B cell (primary cell): ENCODE data around the gene FGFR1OP2. TPM values are rescaled to one million over a fixed set of nuclear protein-coding genes. Genes with fewer than 3 reads are reported as not detected.

ENCODE experiments used
- ATAC-seq: fragments of 200-7000 bp; cut with Tn5 transposase; one replicate; pipeline ENCODE4 v1.10.0; 2021; ENCODE audit warnings: low read depth, mild to moderate bottlenecking, moderate number of reproducible peaks, moderate library complexity
- CTCF ChIA-PET: fragments of 350-600 bp; sonication (Branson Sonifier 250); formaldehyde crosslinking; loops from one replicate; lab custom pipeline; 2021; ENCODE audit warnings: antibody characterized with exemption, inconsistent platforms; lab: Charles Lee
- POLR2A ChIA-PET: fragments of 350-600 bp; sonication (Branson Sonifier 250); formaldehyde crosslinking; loops from one replicate; lab custom pipeline; 2021; ENCODE audit warnings: antibody characterized with exemption; lab: Charles Lee
- DNase-seq: peaks from one replicate; pipeline ENCODE4 v3.0.0; 2013
- H2AFZ ChIP-seq: 2 replicates; pipeline ENCODE4 v1.6.1; 2012; ENCODE audit warnings: mild to moderate bottlenecking, low read depth, low read length; ENCODE audit not compliant: insufficient read depth, poor library complexity, severe bottlenecking
- H3K27ac ChIP-seq, 2 donors: 1 replicate in 1 of 2; 2 replicates in 1 of 2; pipeline ENCODE4 v1.5.1; 2012 to 2013; ENCODE audit warnings: low read length in 2 of 2, mild to moderate bottlenecking in 2 of 2, moderate library complexity in 1 of 2
- H3K27me3 ChIP-seq, 4 experiments: fragments of 200-600 bp in 1 of 4; sonication (generic) in 1 of 4; replicated peaks in 1 of 4; 1 replicate in 2 of 4; 2 replicates in 2 of 4; pipeline versions ENCODE4 v1.6.1 to v1.7.0; 2013 to 2016; ENCODE audit warnings: low read length in 3 of 4, mild to moderate bottlenecking in 2 of 4, mixed read lengths in 1 of 4, moderate library complexity in 1 of 4; ENCODE audit not compliant: insufficient read depth in 4 of 4, control insufficient read depth in 3 of 4; ENCODE audit errors: control extremely low read depth in 1 of 4
- H3K36me3 ChIP-seq, 2 experiments: replicated peaks in 1 of 2; 1 replicate in 1 of 2; 2 replicates in 1 of 2; pipeline versions ENCODE4 v1.6.1 to v1.7.1; 2013; ENCODE audit warnings: low read length in 1 of 2; ENCODE audit not compliant: insufficient read depth in 2 of 2, control insufficient read depth in 1 of 2; ENCODE audit errors: control extremely low read depth in 1 of 2, extremely low read depth in 1 of 2
- H3K4me1 ChIP-seq, 2 donors: fragments of 200-600 bp in 1 of 2; sonication (generic) in 1 of 2; 1 replicate in 1 of 2; 2 replicates in 1 of 2; pipeline versions ENCODE4 v1.5.1 to v1.6.1; 2013 to 2017; ENCODE audit warnings: low read length in 2 of 2; ENCODE audit not compliant: control insufficient read depth in 2 of 2, insufficient read depth in 2 of 2
- H3K4me2 ChIP-seq: replicated peaks from 2 replicates; pipeline ENCODE3; 2012; ENCODE audit warnings: mild to moderate bottlenecking, low read depth, low read length; ENCODE audit not compliant: poor library complexity, severe bottlenecking
- H3K4me3 ChIP-seq, 5 experiments: fragments of 200-600 bp in 1 of 5; sonication (generic) in 1 of 5; 1 replicate in 3 of 5; 2 replicates in 2 of 5; pipeline versions ENCODE4 v1.5.1 to v1.7.0; 2011 to 2016; ENCODE audit warnings: low read length in 4 of 5, mild to moderate bottlenecking in 4 of 5, low read depth in 2 of 5, control low read depth in 1 of 5, moderate library complexity in 1 of 5; ENCODE audit not compliant: insufficient read depth in 1 of 5; ENCODE audit errors: control extremely low read depth in 1 of 5, extremely low read depth in 1 of 5
- H3K79me2 ChIP-seq: fragments of 200-600 bp; sonication (generic); one replicate; pipeline ENCODE4 v1.6.0; 2016; ENCODE audit warnings: low read length; ENCODE audit not compliant: control insufficient read depth, insufficient read depth
- H3K9ac ChIP-seq: fragments of 200-600 bp; sonication (generic); 2 replicates; pipeline ENCODE4 v1.6.1; 2017; ENCODE audit warnings: mild to moderate bottlenecking, low read length, moderate library complexity
- H3K9me3 ChIP-seq, 3 donors: one replicate each; pipeline versions ENCODE4 v1.6.1 to v1.7.1; 2013; ENCODE audit warnings: low read length in 2 of 3; ENCODE audit not compliant: control insufficient read depth in 2 of 3, insufficient read depth in 1 of 3; ENCODE audit errors: control extremely low read depth in 1 of 3
- H4K20me1 ChIP-seq: 2 replicates; pipeline ENCODE4 v1.6.0; 2012; ENCODE audit warnings: mild to moderate bottlenecking, low read length; ENCODE audit not compliant: insufficient read depth, control insufficient read depth, poor library complexity, severe bottlenecking
- H3K27ac Mint-ChIP-seq: one replicate; pipeline ENCODE4 v1.8.0; 2021; ENCODE audit warnings: mixed read lengths
- H3K27me3 Mint-ChIP-seq: one replicate; pipeline ENCODE4 v1.8.0; 2021; ENCODE audit warnings: mixed read lengths
- H3K4me1 Mint-ChIP-seq: one replicate; pipeline ENCODE4 v1.8.0; 2021; ENCODE audit warnings: mixed read lengths
- H3K4me3 Mint-ChIP-seq: one replicate; pipeline ENCODE4 v1.8.0; 2021; ENCODE audit warnings: mixed read lengths
- H3K9me3 Mint-ChIP-seq: one replicate; pipeline ENCODE4 v1.8.0; 2022; ENCODE audit warnings: mixed read lengths; ENCODE audit not compliant: insufficient read depth
- CTCF ChIP-seq: fragments of 200-600 bp; IDR thresholded peaks from one replicate; pipeline ENCODE4 v1.8.0; 2022; ENCODE audit warnings: antibody characterized with exemption, mild to moderate bottlenecking
- EZH2 ChIP-seq: IDR thresholded peaks from 2 replicates; pipeline ENCODE4 v1.6.1; 2012; ENCODE audit warnings: borderline replicate concordance, low read depth, mild to moderate bottlenecking, moderate library complexity, low read length; ENCODE audit not compliant: insufficient read depth, poor library complexity, severe bottlenecking
- WGBS: methylation state at CpG from one replicate; pipeline ENCODE4 v1.1.5; 2013; ENCODE audit warnings: missing lambda C conversion rate; ENCODE audit not compliant: insufficient coverage; 5-methylcytosine and 5-hydroxymethylcytosine counted together
- intact Hi-C: fragments of 100-400 bp; cut with micrococcal nuclease; formaldehyde crosslinking; loops from one replicate; pipeline ENCODE4 v1.10.0; 2022
- polyA plus RNA-seq: library from polyadenylated mRNA; depleted of rRNA; stranded (reverse); fragments of >200 nt; gene quantifications from 2 replicates; pipeline ENCODE4 v1.2.3, GENCODE V29; 2012
- total RNA-seq, 2 donors: library from RNA; stranded (reverse); fragments of 120-200 nt in 1 of 2; gene quantifications; 1 replicate in 1 of 2; 2 replicates in 1 of 2; pipeline versions ENCODE4 v1.2.3 to v1.2.4, GENCODE V29; 2013 to 2022

Gene FGFR1OP2
- total and polyA plus RNA-seq, 2 donors (not counting 1 experiment from before 2014, with no cell fraction given), result 22.3 to 64.3 TPM

- Histone ChIP-seq H2AFZ (no peak overlapping the region), H3K79me2 (peaks cover 95% of the 10 kb centered on the region), H3K36me3 (no peaks in the 10 kb centered on the region), H3K4me1 (peaks cover 18 to 52% of the 10 kb centered on the region in 2 donors), H3K9me3 (peaks cover 0 to 3% (median 2%) of the 10 kb centered on the region in 3 donors), H4K20me1 (no peaks in the 10 kb centered on the region), H3K27ac (peak overlapping the region; percentile 52 to 96), H3K27me3 (no peaks in the 10 kb centered on the region), H3K4me2 (peak overlapping the region; percentile 78), H3K4me3 (peak overlapping the region in 4 of 5 experiments; percentile 26 to 50 (median 38)), H3K9ac (peak overlapping the region; percentile 79)
- peak overlapping the region; percentile 65 for H3K27ac Mint-ChIP-seq
- no peaks in the 10 kb centered on the region for H3K27me3 Mint-ChIP-seq
- no peak for TF ChIP-seq CTCF
- no peak for TF ChIP-seq EZH2
- intact Hi-C loops, result no loop called here
- WGBS, result no CpG with 5 or more reads among the region's 1 CpG
- H3K9me3 Mint-ChIP-seq, result no peaks in the 10 kb centered on the region
- peak overlapping the region; percentile 80 for H3K4me3 Mint-ChIP-seq
- DNase-seq, result peak; percentile 30
- CTCF ChIA-PET, result interaction anchor here (0.8 kb wide), 1 partner anchor 365 kb away, joined by 4 read pairs; no protein-coding TSS in a partner anchor
- no peak for ATAC-seq
- peaks cover 67% of the 10 kb centered on the region for H3K4me1 Mint-ChIP-seq
- POLR2A ChIA-PET, result no interaction called here
These were observed 2.9 kb downstream of the FGFR1OP2 start for GRCh38 chr12:26941215-26941594.

- no peak overlapping the region for H3K9ac ChIP-seq
- H3K79me2 ChIP-seq, result peaks cover 100% of the 10 kb centered on the region
- TF ChIP-seq EZH2, result no peak
- no peak for TF ChIP-seq CTCF
- H3K27me3 Mint-ChIP-seq, result no peaks in the 10 kb centered on the region
- H3K4me2 ChIP-seq, result no peak overlapping the region
- H3K27ac Mint-ChIP-seq, result no peak overlapping the region
- no peaks in the 10 kb centered on the region for H3K4me1 ChIP-seq
- no peak overlapping the region for H2AFZ ChIP-seq
- peaks cover 33% of the 10 kb centered on the region for H3K4me1 Mint-ChIP-seq
- DNase-seq, result no peak
- POLR2A ChIA-PET, result no interaction called here
- ATAC-seq, result no peak
- CTCF ChIA-PET, result no interaction called here
- H3K4me3 ChIP-seq, result no peak overlapping the region
- intact Hi-C loops, result no loop called here
- H3K27ac ChIP-seq, result no peak overlapping the region
- 100% methylated on average over 1 of the region's 1 CpG for WGBS
- H3K27me3 ChIP-seq, result no peaks in the 10 kb centered on the region
- H3K9me3 Mint-ChIP-seq, result no peaks in the 10 kb centered on the region
- H3K36me3 ChIP-seq, result no peaks in the 10 kb centered on the region
- peaks cover 2 to 19% (median 12%) of the 10 kb centered on the region in 3 donors for H3K9me3 ChIP-seq
- no peak overlapping the region for H3K4me3 Mint-ChIP-seq
- peaks cover 33% of the 10 kb centered on the region for H4K20me1 ChIP-seq
These were observed 10.0 kb downstream of the FGFR1OP2 start for GRCh38 chr12:26948309-26948708.
